MV-4-11 (cell line): Measurements from ENCODE around the gene FAM210B.
A peak's percentile ranks its signal among the peaks of the same experiment; 100 is the strongest.
"Not testable (repeated sequence)": the region's sequence is repeated elsewhere in the genome, so short reads cannot be mapped to it uniquely, and the experiment has no call there.

ENCODE experiments used
- DNase-seq: peaks from one replicate; lab custom pipeline; 2025; lab: John Stamatoyannopoulos, UW

The FAM210B gene

DNA sequence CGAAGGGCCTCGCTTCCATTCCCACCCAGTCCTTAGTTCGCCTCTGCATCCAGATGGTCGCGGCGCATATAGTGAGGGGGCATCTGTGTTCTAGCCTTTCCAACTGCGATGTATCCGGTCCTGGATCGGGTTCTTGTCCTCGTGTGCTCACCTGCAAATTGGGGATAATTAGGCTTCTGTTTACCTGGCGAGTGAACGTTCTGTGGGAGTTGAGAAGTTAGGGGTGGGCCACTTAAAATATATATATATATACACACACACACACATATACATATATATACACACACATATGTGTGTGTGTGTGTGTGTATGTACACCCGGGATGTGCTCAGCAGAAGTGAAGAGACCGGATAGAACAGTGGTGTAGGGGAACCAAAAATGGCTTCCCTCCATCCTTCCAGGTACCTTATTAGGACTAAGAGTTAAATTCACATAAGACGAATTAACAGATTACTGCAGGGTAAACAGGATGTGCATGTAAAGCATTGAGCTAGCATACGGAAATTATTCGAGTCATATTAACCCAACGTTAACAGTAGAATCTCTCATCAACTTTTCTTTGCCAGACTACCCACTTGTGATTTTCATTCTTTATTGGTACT, 34.2 kb downstream of the FAM210B start:
- no peak for DNase-seq

DNA sequence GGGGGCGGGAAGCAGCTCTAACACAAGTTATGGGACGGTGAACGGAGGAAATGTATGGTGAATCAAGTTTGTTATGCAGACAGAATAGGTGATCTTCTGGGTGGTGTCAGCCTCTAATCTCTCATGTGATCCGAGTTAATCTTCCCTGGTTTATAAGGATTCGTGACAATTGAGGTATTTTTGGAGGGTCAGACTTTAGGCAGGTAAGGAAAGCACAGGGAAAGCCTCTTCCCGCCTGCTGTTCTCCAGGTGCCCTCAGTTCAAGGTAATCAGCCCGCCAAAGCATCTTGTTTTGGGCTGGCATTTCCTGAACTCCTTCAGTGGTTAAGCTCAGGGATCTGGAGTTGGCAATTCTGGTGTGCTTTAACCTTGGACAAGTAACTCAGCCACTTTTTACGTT, 34.9 kb downstream of the FAM210B start:
- DNase-seq, result no peak

DNA sequence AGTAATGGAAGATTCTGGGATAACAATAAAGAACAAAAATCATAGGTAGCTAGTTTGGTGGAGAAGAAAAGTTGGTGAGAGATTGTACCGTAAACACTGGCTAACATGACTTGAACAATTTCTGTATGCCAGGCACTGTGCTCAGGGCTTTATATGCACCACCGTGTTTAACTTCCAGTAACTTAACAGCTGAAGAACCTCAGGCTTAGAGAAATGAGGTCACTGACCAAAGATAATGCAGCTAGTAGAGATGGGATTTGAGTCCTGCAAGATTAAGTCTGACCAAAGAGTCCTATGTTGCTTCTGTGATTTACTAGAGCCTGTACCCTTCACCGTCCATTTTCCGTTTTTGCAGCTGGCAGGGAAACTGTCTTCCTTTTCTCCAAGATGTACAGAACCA, 36.4 kb downstream of the FAM210B start:
- DNase-seq, result no peak

GRCh38 chr20:56400001-56400640, 41.3 kb downstream of the FAM210B start:
- DNase-seq, result peak; percentile 50

GRCh38 chr20:56403465-56403864, 44.7 kb downstream of the FAM210B start:
- no peak for DNase-seq

GRCh38 chr20:56405356-56405755, 46.6 kb downstream of the FAM210B start:
- peak; percentile 56 for DNase-seq

- DNase-seq, result no peak
Measured at GRCh38 chr20:56406910-56407309, 48.1 kb downstream of the FAM210B start.

DNA sequence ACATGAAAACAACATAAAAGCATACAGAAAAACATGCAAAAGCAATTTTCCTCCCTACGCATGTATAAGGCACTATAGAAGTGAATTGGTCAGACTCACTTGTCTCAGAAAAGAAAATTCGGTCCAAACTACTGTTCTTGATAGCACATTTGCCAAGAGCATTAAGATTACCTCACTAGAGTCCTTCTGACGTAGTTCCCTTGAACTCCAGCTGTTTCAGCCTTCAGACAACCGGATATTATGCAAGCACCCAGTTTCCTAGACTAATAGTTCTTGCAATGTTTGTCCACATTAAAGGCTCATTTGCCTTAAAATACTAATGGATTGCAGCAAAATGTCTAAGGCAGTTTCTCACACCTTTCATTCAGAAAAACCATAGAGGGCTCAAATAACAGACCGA, 50.7 kb downstream of the FAM210B start:
- peak; percentile 81 for DNase-seq

DNA sequence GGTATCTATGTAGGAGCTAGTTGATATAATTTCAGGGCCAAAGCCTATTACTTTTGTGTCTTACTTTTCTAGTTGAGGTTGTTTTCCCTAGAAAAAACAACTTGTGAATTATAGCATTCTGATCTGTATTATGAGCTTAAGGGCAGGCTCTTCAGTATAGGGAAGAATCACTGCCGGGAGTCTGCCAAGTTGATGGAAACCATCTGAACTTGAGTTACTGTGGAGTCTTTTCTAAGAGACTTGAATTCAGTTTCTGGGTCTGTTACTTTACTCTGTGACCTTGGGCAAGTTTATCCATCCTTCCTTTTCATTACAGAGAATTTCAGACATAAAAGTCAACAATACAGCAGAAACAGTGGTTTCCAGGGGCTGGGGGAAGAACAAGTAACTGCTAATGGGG, 51.2 kb downstream of the FAM210B start:
- DNase-seq, result no peak

- not testable (repeated sequence) for DNase-seq
Measured at GRCh38 chr20:56411287-56411686, 52.5 kb downstream of the FAM210B start.

DNA sequence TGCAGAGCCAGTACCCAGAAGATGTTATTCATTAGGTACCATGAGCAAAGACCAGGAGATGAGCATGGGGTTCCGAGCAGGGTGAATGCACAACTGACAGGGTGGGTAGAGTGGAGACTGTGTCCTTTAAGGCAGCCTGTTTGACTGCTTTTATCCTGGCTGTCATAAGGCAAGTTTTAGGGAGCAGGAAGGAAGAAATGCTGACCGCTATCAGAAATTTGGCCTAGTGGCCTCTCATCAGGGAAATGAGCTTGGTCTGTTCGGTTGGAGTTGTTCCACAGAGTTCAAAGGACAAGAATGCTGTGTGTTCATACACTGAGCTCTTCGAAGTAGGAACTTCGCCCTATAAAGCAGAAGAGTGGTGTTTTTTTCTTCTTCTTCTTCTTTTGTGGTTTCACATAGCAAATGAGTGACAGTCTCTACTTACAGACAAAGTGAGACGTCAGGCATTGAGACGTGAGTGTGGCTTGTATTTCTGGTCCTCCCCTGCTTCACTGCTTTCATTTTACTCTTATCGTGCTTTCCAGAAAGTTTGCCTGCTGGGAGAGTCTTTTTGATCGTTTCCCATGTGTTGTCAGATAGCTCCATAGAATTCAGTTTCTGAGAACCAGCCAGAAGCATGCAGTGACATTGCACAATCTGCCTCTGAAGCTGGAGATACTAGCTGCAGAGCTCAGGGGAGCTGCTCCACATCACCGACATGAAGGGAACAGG, 53.1 kb downstream of the FAM210B start, which contains the start of gene CASS4:
Gene CASS4 (plus strand): TSS at position 502 of the 714 bp plus-strand sequence. CDS start 199 bp downstream, at position 701.
- peak; percentile 89 for DNase-seq

GRCh38 chr20:56412473-56412790, 53.7 kb downstream of the FAM210B start:
- no peak for DNase-seq

DNA sequence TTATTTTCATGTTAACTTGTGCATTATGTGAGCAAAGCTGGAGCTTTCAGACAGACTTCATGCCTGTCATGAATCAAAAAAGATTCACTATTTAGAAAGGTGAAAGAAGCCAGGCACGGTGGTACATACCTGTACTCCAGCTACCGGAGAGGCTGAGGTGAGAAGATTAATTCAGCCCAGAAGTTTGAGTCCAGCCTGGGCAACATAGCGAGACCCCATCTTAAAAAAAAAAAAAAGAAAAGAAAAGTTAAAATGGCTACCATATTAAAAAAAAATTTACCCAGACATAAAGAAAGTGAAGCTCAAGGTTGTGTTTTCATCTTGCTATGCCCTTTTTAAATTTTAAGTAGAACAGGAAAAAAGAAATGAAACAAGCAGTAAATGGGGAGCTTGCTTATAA, 54.2 kb downstream of the FAM210B start:
- no peak for DNase-seq

DNA sequence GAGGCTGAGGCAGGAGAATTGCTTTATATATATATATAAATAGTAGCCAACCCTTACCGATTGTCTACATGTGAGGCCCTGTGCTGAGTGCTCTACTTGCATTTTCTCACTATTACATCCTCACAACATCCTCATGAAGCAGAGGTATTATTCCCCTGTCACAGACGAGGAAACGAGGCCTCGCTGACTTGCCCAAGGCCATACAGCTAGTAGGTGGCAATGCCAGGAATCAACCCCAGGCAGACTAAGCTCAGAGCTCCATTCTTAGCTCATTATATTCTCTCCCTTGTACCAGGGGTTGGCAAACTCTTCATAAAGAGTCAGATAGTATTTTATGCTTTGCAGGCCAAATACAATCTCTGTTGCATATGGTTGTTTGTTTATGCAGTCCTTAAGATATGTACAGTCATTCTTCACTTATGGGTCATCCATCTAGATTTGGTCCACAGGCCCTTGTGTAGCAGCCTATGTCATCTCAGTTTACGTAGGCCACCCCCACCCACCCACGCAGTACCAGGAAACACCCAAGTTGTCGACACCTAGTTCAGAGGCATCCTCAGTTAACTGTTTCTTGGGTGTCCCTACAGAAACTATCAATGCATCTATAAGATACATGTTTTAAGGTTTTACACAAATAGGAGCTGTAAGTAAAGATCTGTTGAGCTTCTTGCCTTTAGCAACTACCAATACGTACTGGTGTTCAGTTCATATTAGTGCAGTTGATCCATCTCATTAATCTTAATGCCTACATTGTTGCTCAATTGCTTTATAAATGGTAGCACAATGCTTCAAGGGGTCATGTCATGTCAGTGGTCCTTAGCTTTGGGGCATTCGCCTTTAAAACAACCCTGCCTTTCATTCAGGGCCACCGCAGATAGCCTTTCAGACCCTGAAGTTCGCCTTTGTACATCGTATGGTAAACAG, 56.3 kb downstream of the FAM210B start:
- no peak for DNase-seq

GRCh38 chr20:56417402-56417801, 58.6 kb downstream of the FAM210B start:
- no peak for DNase-seq

GRCh38 chr20:56417911-56418310, 59.1 kb downstream of the FAM210B start:
- no peak for DNase-seq
